Endothelial cell of umbilical vein (primary cell): Measurements from ENCODE around the gene SLC36A3. TPM values are rescaled to one million over a fixed set of nuclear protein-coding genes. Genes with fewer than 3 reads are reported as not detected.
"Not testable (repeated sequence)": the region's sequence is repeated elsewhere in the genome, so short reads cannot be mapped to it uniquely, and the experiment has no call there.

ENCODE experiments used
- BruUV-seq: library from RNA; stranded (reverse); fragments of 400-500 nt; replicated peaks from 2 replicates; lab custom pipeline; 2021; lab: Mats Ljungman, UMichigan
- CTCF ChIA-PET: fragments of 300-600, 350-600 bp; sonication (Branson Sonifier 250); formaldehyde crosslinking; loops from one replicate; lab custom pipeline; 2021; ENCODE audit warnings: antibody characterized with exemption, inconsistent platforms; lab: Charles Lee
- POLR2A ChIA-PET: fragments of 300-600, 350-600 bp; sonication (Branson Sonifier 250); formaldehyde crosslinking; loops from one replicate; lab custom pipeline; 2021; ENCODE audit warnings: antibody characterized with exemption, inconsistent platforms; lab: Charles Lee
- DNase-seq: peaks from one replicate; pipeline ENCODE4 v3.0.0-alpha.2; 2011; ENCODE audit warnings: low read depth, low spot score
- FAIRE-seq: peaks from 2 replicates; lab custom pipeline; 2011; peaks lifted over from hg19 to GRCh38; lab: Jason Lieb, UNC
- H2AFZ ChIP-seq: 2 replicates; pipeline ENCODE4 v1.6.0; 2012; ENCODE audit warnings: low read depth, low read length, control low read depth, inconsistent platforms
- H3K27ac ChIP-seq: 2 replicates; pipeline ENCODE4 v1.5.1; 2011; ENCODE audit warnings: low read depth, mild to moderate bottlenecking, control low read depth, low read length, moderate library complexity; ENCODE audit not compliant: insufficient read depth
- H3K27me3 ChIP-seq, 2 experiments: 2 replicates each; pipeline versions ENCODE4 v1.6.0 to v1.6.1; 2011; ENCODE audit warnings: low read length in 2 of 2, mixed read lengths in 1 of 2; ENCODE audit not compliant: control insufficient read depth in 2 of 2, insufficient read depth in 2 of 2
- H3K36me3 ChIP-seq, 2 experiments: 2 replicates in 1 of 2; 3 replicates in 1 of 2; pipeline ENCODE4 v1.5.1; 2011; ENCODE audit warnings: low read length in 2 of 2, mild to moderate bottlenecking in 1 of 2, moderate library complexity in 1 of 2; ENCODE audit not compliant: control insufficient read depth in 2 of 2, insufficient read depth in 2 of 2; ENCODE audit errors: extremely low read depth in 1 of 2
- H3K4me1 ChIP-seq: 3 replicates; pipeline ENCODE4 v1.5.1; 2011; ENCODE audit warnings: mild to moderate bottlenecking, low read length; ENCODE audit not compliant: control insufficient read depth, insufficient read depth; ENCODE audit errors: extremely low read depth
- H3K4me2 ChIP-seq: 2 replicates; pipeline ENCODE4 v1.6.1; 2011; ENCODE audit warnings: low read length, control low read depth, mixed read lengths; ENCODE audit not compliant: insufficient read depth
- H3K4me3 ChIP-seq, 3 experiments: fragments of 200-600 bp in 1 of 3; sonication (generic), shearing (Covaris generic) in 1 of 3; replicated peaks in 1 of 3; 2 replicates each; pipeline ENCODE4 v1.5.1; 2011 to 2016; ENCODE audit warnings: control low read depth in 3 of 3, low read length in 3 of 3, mild to moderate bottlenecking in 2 of 3, inconsistent platforms in 1 of 3, low read depth in 1 of 3, moderate library complexity in 1 of 3; ENCODE audit not compliant: insufficient read depth in 1 of 3
- H3K79me2 ChIP-seq: 2 replicates; pipeline ENCODE4 v1.6.0; 2012; ENCODE audit warnings: low read length, inconsistent platforms; ENCODE audit not compliant: control insufficient read depth, insufficient read depth
- H3K9ac ChIP-seq: replicated peaks from 2 replicates; pipeline ENCODE3; 2011; ENCODE audit warnings: low read length, control low read depth; ENCODE audit not compliant: insufficient read depth; ENCODE audit errors: extremely low read depth
- H3K9me1 ChIP-seq: replicated peaks from 3 replicates; pipeline ENCODE4 v1.6.0; 2011; ENCODE audit warnings: mild to moderate bottlenecking, low read length; ENCODE audit not compliant: control insufficient read depth, insufficient read depth; ENCODE audit errors: extremely low read depth
- H3K9me3 ChIP-seq: replicated peaks from 2 replicates; pipeline ENCODE4 v1.5.1; 2012; ENCODE audit warnings: low read length, inconsistent platforms; ENCODE audit not compliant: control insufficient read depth, insufficient read depth
- H4K20me1 ChIP-seq: replicated peaks from 2 replicates; pipeline ENCODE3; 2011; ENCODE audit warnings: mild to moderate bottlenecking, low read length; ENCODE audit not compliant: control insufficient read depth, insufficient read depth; ENCODE audit errors: extremely low read depth
- CTCF ChIP-seq, 2 donors: IDR thresholded peaks; 1 replicate in 1 of 2; 2 replicates in 1 of 2; pipeline ENCODE4 v1.5.1; 2011; ENCODE audit warnings: low read length in 2 of 2, mild to moderate bottlenecking in 2 of 2, moderate library complexity in 2 of 2, control low read depth in 1 of 2, inconsistent platforms in 1 of 2, low read depth in 1 of 2; ENCODE audit not compliant: insufficient read depth in 1 of 2; ENCODE audit errors: extremely low read depth in 1 of 2
- EZH2 ChIP-seq: IDR thresholded peaks from 2 replicates; pipeline ENCODE4 v1.6.1; 2012; ENCODE audit warnings: borderline replicate concordance, low read depth, mild to moderate bottlenecking, moderate library complexity, low read length, inconsistent platforms; ENCODE audit not compliant: severe bottlenecking
- FOS ChIP-seq: IDR thresholded peaks from 2 replicates; pipeline ENCODE4 v1.6.1; 2011; ENCODE audit warnings: mild to moderate bottlenecking, low read length, moderate library complexity, borderline replicate concordance; ENCODE audit not compliant: insufficient read depth
- GATA2 ChIP-seq: IDR thresholded peaks from 2 replicates; pipeline ENCODE4 v1.7.0; 2011; ENCODE audit warnings: low read depth, mild to moderate bottlenecking, moderate library complexity, mixed read lengths, low read length; ENCODE audit not compliant: insufficient read length, insufficient read depth
- JUN ChIP-seq: IDR thresholded peaks from 2 replicates; pipeline ENCODE4 v1.6.1; 2011; ENCODE audit warnings: borderline replicate concordance, low read depth; ENCODE audit not compliant: insufficient read length, insufficient read depth
- MAX ChIP-seq: IDR thresholded peaks from 2 replicates; pipeline ENCODE4 v1.6.1; 2011; ENCODE audit not compliant: insufficient read depth, insufficient read length
- MYC ChIP-seq: IDR thresholded peaks from one replicate; pipeline ENCODE4 v1.6.1; 2011; ENCODE audit warnings: mild to moderate bottlenecking, low read depth, low read length
- POLR2A ChIP-seq: IDR thresholded peaks from 2 replicates; pipeline ENCODE4 v1.6.1; 2012; ENCODE audit warnings: low read depth, mild to moderate bottlenecking, control low read depth, low read length
- POLR2AphosphoS5 ChIP-seq: IDR thresholded peaks from 2 replicates; pipeline ENCODE4 v1.6.1; 2012; ENCODE audit warnings: low read depth, mild to moderate bottlenecking, control low read depth, low read length, moderate library complexity; ENCODE audit not compliant: insufficient read depth
- dilution Hi-C: fragments of 300-500 bp; cut with MboI; formaldehyde crosslinking; loops from one replicate; pipeline ENCODE4 v1.15.0; 2019; ENCODE audit warnings: low sequenced_read_pairs; ENCODE audit not compliant: extremely low pct_ligation_motif_present
- intact Hi-C: fragments of 100-400 bp; cut with micrococcal nuclease; formaldehyde crosslinking; loops from one replicate; pipeline ENCODE4 v1.10.0; 2022
- polyA plus RNA-seq, 4 experiments: library from polyadenylated mRNA; depleted of rRNA in 3 of 4; stranded (reverse) in 3 of 4; unstranded in 1 of 4; fragments of >200 nt; gene quantifications; 2 replicates each; pipeline versions ENCODE4 v1.2.1 to v1.2.3, GENCODE V29; 2011 to 2012; ENCODE audit warnings: missing spikeins in 1 of 4
- total RNA-seq: library from RNA; stranded (reverse); gene quantifications from 2 replicates; pipeline ENCODE4 v1.2.3, GENCODE V29; 2021

The SLC36A3 gene
- total and polyA plus RNA-seq, 2 donors (not counting 3 experiments of a cell fraction or from before 2014, with no cell fraction given): not detected

GRCh38 chr5:151236888-151237287 is 66.7 kb downstream of the SLC36A3 start:
- Histone ChIP-seq H2AFZ (no peak overlapping the region), H3K27me3 (peaks cover 0 to 3% of the 10 kb centered on the region in 2 experiments), H3K9ac (no peak overlapping the region), H4K20me1 (no peaks in the 10 kb centered on the region), H3K9me3 (no peaks in the 10 kb centered on the region), H3K4me2 (no peak overlapping the region), H3K4me3 (no peak overlapping the region), H3K9me1 (no peaks in the 10 kb centered on the region), H3K27ac (no peak overlapping the region), H3K4me1 (no peaks in the 10 kb centered on the region), H3K36me3 (no peaks in the 10 kb centered on the region), H3K79me2 (no peaks in the 10 kb centered on the region)
- ChIA-PET CTCF (interaction anchor here (2.7 to 6.9 kb wide), 4 partner anchors 12 to 235 kb away, joined by 19 to 187 read pairs (median 26); partner anchors contain the start of gene CCDC69), POLR2A (no interaction called here)
- FAIRE-seq (no peak), DNase-seq (no peak)
- BruUV-seq: no TSS peak
- dilution Hi-C loops: no loop called here
- no peak for TF ChIP-seq GATA2
- TF ChIP-seq MAX: no peak
- TF ChIP-seq POLR2A: no peak
- no peak for TF ChIP-seq CTCF (IDR thresholded peaks at IDR 0.05; ENCODE audit: extremely low read depth in 1 of 2, insufficient read depth in 1 of 2, low read depth in 1 of 2, low read length in 2 of 2)
- TF ChIP-seq POLR2AphosphoS5: no peak
- no peak for TF ChIP-seq FOS
- TF ChIP-seq EZH2: no peak
- no peak for TF ChIP-seq MYC
- TF ChIP-seq JUN: no peak
- intact Hi-C loops: no loop called here

- dilution Hi-C loops, H3K9me3 ChIP-seq, H2AFZ ChIP-seq, H4K20me1 ChIP-seq, H3K27me3 ChIP-seq, H3K9ac ChIP-seq, FAIRE-seq, H3K27ac ChIP-seq, H3K79me2 ChIP-seq, BruUV-seq, intact Hi-C loops, H3K9me1 ChIP-seq, POLR2A ChIA-PET, H3K36me3 ChIP-seq, H3K4me3 ChIP-seq, H3K4me1 ChIP-seq, DNase-seq, H3K4me2 ChIP-seq: not testable (repeated sequence)
- CTCF ChIA-PET: interaction anchor here (1.1 to 1.7 kb wide), 3 partner anchors 11 to 109 kb away, joined by 3 to 7 read pairs (median 3); partner anchors contain the start of gene CCDC69
Measured at GRCh38 chr5:151235239-151235571, 68.4 kb downstream of the SLC36A3 start.
